Fibroblast of skin of back (primary cell): ENCODE measurements around the gene CCDC138.

Experiments used
- DNase-seq: peaks from one replicate; pipeline ENCODE4 v3.0.0-alpha.2; 2013

The CCDC138 gene

DNA sequence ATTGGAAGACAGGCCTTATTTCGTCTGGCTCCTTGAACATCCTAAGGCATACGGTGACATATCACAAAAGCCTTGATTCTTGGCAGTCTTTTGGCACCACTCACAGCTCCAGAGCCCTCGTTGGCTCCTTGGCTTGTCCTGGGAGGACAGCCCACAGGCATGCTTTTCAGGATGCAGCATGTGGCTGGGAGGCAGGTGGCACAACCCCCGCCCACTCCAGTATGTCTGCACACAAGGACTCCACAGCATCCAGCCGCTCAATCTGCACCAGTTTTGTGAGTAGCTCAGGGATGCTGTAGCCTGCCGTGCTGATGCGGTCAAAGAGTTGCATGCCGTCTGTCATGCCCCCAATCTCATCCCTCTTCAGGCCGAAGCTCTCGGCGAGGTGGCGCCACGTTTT, 110.2 kb downstream of the CCDC138 start:
- DNase-seq: no peak

GRCh38 chr2:108898315-108899082, 111.9 kb downstream of the CCDC138 start:
- no peak for DNase-seq

DNA sequence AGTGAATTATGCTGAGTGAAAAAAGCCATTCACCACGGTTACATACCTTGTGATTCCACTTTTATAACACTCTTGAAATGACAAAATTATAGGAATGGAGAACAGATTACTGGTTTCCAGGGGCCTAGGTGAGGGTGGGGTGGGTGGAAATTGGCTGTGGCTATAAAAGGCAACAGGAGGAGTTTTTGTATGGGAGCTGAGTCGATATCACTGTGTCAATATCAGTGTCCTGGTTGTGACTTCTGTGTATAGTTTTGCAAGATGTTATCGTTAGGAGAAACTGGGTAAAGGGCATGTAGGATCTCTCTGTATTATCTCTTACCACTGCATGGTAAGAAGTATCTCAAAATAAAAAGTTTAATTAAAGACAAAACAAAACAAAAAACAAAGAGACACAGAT, 118.1 kb downstream of the CCDC138 start:
- no peak for DNase-seq

- DNase-seq: no peak
Observed at GRCh38 chr2:108905176-108905575, 118.6 kb downstream of the CCDC138 start.

DNA sequence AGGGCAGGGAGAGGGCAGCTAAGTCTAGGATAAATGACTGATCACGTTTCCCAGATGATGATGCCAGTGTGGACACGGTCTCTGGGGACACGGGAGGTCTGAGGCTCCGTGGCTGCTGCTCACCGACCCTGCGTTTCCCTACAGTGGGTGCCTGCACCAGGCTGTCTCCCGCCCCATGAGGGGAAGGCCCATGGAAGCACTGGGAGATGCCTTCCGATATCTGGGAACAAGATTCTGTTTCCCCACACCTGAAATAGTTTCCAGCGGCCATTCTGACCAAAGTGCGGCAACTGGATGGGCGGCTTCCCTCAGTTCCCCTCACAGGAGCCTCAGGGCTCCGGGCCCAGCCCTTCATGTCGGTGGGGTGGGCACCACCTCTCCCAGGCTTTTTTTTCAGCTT, 119.3 kb downstream of the CCDC138 start:
- DNase-seq: no peak

DNA sequence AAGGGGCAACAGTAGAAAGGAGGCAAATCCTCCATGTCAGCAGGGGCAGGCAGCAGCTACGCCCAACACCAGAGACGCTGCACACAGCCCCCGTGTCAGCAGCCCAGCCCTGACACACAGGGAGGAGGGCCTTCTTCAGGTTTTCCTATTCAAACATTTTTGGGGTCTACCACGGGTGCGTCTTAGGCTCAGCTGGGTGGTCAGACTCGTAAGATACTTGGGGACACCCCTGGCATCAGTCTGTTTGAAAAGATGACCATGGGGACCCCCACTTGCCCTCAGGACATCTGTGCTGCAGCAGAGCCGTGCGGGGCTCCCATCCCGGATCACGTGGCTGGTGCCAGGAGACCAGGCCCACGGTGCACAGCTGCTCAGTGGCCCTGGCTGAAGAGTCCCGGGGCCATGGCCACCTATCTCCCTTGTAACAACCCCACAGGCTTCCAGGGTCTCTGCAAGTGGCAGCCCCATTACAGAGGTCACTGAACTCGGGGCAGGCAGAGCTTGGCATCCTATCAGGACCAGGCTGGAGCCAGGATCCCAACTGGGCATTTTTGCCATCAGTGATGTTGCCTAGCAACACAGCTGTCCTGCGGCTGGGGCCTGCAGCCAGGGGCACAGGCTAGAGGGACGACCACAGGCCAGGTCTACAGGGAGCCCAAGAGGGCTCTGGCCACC, 120.0 kb downstream of the CCDC138 start:
- no peak for DNase-seq

- no peak for DNase-seq
Observed at GRCh38 chr2:108907822-108908712, 121.5 kb downstream of the CCDC138 start.

GRCh38 chr2:108908713-108909070, 122.1 kb downstream of the CCDC138 start:
- no peak for DNase-seq

DNA sequence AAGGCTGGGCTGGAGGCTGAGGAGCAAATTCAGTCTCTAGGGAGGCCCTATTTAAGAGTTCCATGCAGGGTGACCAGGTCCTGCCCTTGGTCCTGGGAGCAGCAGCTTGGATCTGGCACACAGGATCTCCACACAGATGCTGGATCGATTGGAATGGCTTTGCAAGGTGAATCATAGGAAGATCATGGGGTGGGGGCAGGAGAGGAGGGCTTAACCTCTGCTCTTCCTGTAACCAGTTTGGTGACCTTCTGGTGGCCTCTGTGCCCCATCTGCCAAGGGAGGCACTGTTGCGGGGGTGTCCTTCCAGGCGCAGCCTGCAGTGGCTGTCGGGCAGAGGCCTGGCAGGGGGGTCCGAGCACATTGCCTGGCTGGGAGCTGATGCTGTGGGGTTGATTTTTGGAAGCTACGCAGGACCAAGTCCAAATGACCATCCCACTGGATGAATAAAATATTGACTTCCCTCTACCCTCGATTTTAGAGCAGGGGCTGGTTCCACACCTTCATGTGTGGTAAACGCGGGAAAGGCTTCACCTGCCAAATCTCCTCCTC, 122.8 kb downstream of the CCDC138 start:
- no peak for DNase-seq

- no peak for DNase-seq
Observed at GRCh38 chr2:108910011-108910431, 123.5 kb downstream of the CCDC138 start.

- DNase-seq: no peak
Observed at GRCh38 chr2:108910541-108911396, 124.2 kb downstream of the CCDC138 start.

- DNase-seq: no peak
Observed at GRCh38 chr2:108911401-108911800, 124.8 kb downstream of the CCDC138 start.

DNA sequence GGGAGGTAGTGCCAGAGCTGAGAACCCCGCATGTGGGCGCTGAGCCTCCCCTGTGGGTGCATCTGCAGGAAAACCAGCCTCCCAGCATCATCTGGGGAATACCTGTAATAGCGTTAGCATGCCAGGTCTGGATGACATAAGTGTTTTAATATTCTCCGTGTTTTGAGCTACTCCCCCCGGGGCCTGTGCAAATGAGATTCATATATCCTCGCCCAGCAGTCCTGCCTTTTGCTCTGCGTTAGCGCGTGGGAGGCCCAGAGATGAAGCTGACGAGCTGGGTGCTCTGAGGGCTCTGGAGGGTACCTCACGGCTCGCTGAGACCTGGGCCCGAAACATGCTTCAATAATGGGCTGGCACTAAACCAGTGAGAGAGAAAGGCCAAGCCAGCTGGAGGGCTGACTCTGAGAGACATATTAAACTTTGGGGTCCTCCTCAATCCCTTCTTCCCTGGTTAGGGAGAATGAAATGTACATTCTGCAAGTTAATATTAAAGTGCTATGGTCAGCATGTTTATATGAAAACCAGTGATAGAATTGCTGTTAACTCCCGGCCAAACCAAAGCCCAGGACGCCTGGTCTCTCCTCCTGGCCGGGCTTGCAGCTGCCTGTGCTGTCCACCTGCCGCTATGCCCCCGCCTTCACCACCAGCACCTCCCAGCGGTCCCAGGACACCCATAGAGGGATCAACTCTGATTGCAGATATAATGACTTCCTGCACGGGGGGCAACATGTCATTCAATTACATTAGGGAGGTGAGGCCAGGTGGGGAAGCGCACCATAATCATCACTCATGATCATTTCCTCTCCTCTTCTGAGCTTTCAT, 125.4 kb downstream of the CCDC138 start:
- DNase-seq: no peak

GRCh38 chr2:108912629-108912902, 126.0 kb downstream of the CCDC138 start:
- no peak for DNase-seq

DNA sequence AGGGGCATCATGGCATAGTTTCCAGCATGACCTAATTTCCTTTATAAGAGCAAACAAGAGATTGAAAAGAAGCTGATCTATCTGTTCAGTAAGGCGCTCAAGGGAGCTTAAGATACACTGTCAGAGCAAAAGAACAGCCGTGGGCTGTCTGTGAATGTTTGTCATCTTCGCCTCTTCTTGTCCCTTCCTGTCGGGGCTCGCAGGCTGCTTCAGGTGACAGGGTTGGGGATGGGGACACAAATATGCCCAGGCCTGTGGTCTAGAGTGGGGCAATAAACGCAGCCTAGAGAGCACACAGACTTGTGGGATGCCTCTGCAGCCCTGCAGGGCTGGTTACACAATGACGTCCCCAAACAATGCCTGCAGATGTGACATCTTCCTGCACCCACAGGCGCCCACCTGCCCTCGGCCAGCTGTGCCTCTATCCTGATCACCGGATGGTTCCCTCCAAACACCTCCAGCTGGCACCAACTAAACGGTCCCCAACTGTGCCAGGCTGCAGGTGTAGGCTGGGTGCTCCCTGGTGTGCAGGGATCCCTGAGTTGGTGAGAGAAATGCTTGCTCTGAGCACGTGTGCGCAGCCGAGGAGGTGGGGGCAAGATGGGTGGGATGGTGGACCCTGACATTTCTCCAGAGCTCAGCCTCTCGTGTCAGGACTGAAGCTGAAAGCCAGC, 129.7 kb downstream of the CCDC138 start:
- no peak for DNase-seq

DNA sequence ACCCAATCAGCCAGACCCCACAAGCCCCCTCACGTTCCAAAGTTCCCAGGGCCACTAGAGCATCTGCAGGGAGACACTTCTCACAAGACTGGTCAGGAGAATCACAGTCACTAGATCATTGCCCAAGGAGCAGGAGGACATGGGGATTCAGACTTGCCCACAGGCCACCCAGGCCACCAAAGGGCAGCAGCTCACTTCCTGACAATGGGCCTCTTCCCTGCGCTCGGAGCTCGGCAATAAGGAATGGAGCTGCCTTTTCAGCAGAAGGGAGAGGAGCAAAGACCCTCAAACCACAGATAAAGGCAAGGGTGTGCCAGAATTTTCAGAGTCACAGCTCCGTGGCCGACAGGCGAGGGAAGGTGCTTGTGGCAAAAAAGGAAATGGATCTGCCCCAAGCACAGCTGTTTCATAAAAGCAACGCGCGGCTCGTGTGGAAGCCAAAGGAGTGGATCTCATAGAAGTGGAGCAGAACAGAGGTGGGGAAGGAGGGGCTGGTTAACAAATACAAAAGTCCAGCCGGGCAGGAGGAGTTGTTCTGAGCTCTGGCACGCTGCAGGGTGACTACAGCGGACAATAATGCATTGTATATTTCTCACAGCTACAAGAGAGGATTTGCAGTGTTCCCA, 130.3 kb downstream of the CCDC138 start:
- no peak for DNase-seq

DNA sequence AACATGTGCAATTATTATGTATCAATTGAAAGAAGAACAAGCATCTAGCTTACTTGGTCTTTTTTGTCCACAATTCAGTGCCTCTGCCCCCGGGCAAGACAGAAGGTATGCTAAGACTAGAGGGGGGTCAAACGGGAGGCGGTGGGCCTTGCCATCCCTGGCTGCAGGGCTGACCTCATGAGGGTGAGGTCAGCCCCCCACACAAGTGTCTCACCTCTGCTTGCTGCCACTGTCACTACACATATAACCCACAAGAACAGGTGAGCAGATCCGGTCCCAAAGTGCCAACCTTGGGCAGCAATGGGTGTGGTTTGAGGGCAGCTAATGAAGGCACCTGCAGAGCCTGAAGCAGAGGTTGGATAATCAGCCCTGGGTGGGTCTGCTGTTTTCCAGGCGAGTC, 131.0 kb downstream of the CCDC138 start:
- no peak for DNase-seq

DNA sequence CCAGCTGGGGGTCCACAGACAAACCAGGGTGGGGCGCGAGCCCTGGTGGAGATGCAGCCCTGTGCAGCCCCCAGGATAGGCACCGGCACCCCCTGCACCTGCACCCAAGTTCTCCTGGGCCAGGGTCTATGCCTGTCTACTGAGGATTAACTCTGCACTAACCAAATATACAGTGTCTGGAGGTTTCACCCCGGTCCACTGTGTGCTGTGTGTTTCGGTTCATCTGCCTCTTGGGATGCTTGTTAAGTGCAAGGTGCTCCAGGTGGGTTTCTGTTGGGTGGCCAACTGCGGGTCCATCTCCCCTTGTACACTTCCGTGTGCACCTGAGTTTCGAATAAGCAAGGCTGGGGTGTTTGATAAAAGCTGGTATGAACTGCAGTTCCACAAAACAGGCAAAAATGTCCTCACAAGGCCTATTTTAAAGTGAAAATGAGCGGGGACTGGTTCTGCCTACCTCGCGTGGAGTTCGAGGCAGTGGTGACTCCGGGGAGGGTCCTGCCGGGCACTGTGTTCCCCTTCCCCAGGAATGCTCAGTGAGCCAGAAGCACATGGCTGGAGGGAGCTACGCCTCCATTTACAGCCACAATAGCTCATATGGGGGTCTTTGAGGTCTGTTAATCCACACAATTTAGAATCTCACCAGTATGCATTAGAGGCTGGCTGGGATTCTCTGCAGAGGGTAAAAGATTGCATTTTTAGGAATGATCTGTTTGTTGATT, 131.7 kb downstream of the CCDC138 start:
- DNase-seq: no peak

DNA sequence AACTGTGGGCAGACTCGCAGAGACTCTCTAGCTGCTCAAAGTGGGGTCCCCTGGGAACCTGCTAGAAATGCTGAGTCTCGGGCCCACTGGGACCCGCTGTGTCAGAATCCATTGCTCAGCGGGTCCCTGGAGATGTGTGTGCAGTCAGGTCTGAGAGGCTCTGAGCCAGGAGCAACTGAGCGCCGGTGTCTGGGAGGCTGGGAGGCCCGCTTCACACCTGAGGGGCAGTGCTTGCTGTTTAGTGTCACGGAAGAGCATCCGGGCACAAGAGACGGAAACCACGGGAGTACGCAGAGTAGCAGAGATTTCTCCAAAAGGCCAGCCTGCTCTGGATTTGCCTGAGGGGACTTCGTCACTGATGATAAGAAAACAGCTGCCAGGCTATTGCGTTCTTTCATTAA, 132.4 kb downstream of the CCDC138 start:
- no peak for DNase-seq
